IPS-15b (cell line): Measurements from ENCODE around the gene GSG1L.

ENCODE experiments used
- H3K27me3 ChIP-seq: one replicate; pipeline ENCODE4 v1.6.1; 2013; ENCODE audit warnings: low read length; ENCODE audit not compliant: control insufficient read depth, insufficient read depth
- H3K36me3 ChIP-seq: one replicate; pipeline ENCODE4 v1.6.1; 2013; ENCODE audit warnings: low read length; ENCODE audit not compliant: control insufficient read depth, insufficient read depth
- H3K4me1 ChIP-seq: one replicate; pipeline ENCODE4 v1.6.1; 2013; ENCODE audit warnings: mild to moderate bottlenecking, low read length; ENCODE audit not compliant: control insufficient read depth, insufficient read depth
- H3K4me3 ChIP-seq: one replicate; pipeline ENCODE4 v1.5.1; 2013; ENCODE audit warnings: low read depth, low read length
- H3K9ac ChIP-seq: one replicate; pipeline ENCODE4 v1.6.1; 2013; ENCODE audit warnings: low read depth, mild to moderate bottlenecking, low read length
- H3K9me3 ChIP-seq: one replicate; pipeline ENCODE4 v1.6.1; 2013; ENCODE audit warnings: mild to moderate bottlenecking, low read length; ENCODE audit not compliant: control insufficient read depth, insufficient read depth

The GSG1L gene

DNA sequence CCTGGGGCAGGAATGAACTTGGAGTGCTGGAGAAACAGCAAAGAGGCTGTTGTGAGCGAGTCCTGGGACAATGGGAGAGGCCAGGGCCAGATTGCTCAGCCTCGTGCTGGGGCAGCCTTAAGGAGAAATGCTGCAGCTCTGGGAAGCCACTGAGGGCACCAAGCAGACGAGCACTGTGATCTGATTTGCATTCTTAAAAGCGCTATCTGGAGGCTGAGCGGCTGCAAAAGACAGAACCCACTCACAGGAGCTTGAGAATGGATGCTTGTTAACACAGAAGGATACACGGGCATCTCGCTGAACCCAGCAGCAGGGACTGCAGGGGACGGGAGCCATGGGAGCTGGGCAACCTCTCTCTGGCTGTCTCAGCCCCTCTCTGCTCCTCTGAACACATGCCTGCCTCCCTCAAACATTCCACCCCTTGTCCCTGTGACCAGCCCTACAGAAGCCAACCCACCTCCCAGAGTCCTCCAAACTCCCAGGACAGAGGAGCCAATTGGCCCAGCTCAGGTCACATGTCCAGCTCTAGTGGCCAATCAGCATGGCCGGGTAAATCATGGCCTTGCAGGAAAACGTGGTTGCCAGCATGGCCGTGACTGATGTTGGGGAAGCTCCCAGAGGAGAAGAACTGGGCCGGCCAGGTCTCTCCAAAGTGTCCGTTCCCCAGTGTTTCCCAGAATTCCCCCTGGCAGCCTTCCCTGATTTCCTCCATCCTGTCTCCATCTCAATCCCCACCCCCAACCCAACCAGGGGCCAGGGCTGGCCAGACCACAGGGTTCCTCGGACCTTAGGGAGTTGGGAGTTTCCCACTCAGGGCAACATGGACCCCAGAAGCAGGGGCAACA, 60.3 kb downstream of the GSG1L start:
- no peaks in the 10 kb centered on the region for H3K27me3 ChIP-seq

DNA sequence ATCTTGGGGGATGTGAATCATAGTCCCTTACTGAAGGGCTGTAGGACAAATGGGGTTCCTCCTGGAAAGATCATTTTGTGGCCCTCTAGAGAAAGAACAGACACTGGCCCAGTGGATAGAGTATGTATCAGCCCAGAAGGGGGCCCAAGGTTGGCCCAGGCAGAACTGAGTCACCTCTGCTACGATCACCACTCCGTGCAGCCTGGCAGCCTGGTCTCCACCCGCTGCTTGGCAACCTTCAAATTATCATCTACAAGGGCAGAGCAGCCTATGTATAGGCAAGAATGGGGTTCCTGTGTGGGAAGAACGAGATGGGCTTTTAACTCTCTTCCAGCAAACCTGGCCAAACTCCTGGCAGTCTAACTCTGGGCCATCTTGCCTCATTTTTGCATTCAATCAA, 61.9 kb downstream of the GSG1L start:
- Histone ChIP-seq H3K4me1 (no peaks in the 10 kb centered on the region), H3K36me3 (no peaks in the 10 kb centered on the region), H3K4me3 (no peak overlapping the region), H3K9me3 (no peaks in the 10 kb centered on the region), H3K9ac (no peak overlapping the region), H3K27me3 (no peaks in the 10 kb centered on the region)

More for the DNA sequence above, 60.3 kb downstream of the GSG1L start:
- Histone ChIP-seq H3K36me3 (no peaks in the 10 kb centered on the region), H3K4me1 (no peaks in the 10 kb centered on the region), H3K9ac (no peak overlapping the region), H3K4me3 (no peak overlapping the region), H3K9me3 (no peaks in the 10 kb centered on the region)

DNA sequence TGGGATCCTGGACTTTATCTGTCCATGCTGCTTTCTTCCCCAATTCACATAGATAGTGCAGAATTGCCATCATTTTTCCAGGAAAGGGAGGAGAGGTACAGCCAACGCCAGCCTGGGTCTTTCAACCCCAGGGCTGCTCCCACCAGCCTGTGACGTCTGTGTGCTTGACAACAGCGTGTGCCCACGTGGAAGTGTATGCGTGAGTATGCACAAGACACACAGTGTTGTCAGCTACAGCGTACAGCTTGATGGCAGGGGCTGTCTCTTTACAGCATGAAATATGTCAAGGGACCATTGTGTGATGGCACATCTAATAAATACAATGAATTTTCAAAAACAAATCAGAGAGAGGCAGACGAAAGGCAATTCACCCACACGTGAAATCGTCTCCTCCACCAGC, 62.3 kb downstream of the GSG1L start:
- Histone ChIP-seq H3K9me3 (no peaks in the 10 kb centered on the region), H3K36me3 (no peaks in the 10 kb centered on the region), H3K4me3 (no peak overlapping the region), H3K9ac (no peak overlapping the region), H3K27me3 (no peaks in the 10 kb centered on the region), H3K4me1 (no peaks in the 10 kb centered on the region)

- H3K27me3 ChIP-seq = no peaks in the 10 kb centered on the region
These were observed 63.0 kb downstream of the GSG1L start for GRCh38 chr16:28000314-28001169.

DNA sequence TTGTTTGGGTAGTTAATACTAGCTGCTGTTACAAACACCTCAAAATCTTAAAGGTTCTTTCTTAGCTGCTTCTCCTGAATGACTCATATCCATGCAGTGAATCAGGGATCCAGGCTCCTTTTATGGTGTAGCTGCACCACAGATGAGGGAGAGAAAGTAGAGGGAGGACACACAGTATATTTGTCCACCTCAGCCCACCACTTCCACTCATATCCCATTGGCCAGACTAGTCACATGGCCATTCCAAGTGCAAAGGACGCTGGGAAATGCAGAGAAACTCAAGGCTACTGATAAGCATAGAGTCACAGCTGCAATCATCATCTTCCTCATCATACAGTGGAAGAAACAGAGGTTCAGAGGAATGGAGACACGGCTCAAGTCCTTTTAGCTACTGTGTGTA, 63.8 kb downstream of the GSG1L start:
- Histone ChIP-seq H3K9ac (no peak overlapping the region), H3K36me3 (no peaks in the 10 kb centered on the region), H3K4me3 (no peak overlapping the region), H3K9me3 (no peaks in the 10 kb centered on the region), H3K4me1 (no peaks in the 10 kb centered on the region), H3K27me3 (no peaks in the 10 kb centered on the region)

More at GRCh38 chr16:28000314-28001169, 63.0 kb downstream of the GSG1L start:
- no peaks in the 10 kb centered on the region for H3K36me3 ChIP-seq
- H3K9me3 ChIP-seq = no peaks in the 10 kb centered on the region
- H3K4me1 ChIP-seq = no peaks in the 10 kb centered on the region
- H3K9ac ChIP-seq = no peak overlapping the region
- no peak overlapping the region for H3K4me3 ChIP-seq

DNA sequence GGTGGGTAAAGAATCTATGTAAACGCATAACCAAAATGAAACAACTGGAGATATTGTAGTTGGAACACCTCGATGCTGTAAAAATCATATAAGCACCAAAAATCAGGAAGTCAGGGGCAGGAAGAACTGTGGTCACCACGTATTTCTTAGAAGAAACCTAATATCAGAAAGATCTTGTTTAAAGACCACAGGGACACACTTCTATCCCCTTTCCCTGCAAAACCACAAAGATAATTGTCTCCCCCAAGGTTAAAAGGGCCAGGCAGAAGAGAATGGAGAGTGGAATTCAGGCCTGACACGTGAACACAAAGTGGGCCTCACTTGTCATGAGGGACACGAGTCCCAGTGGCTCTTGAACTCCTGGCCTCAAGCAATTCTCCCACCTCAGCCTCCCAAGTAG, 68.1 kb downstream of the GSG1L start:
- no peaks in the 10 kb centered on the region for H3K36me3 ChIP-seq

DNA sequence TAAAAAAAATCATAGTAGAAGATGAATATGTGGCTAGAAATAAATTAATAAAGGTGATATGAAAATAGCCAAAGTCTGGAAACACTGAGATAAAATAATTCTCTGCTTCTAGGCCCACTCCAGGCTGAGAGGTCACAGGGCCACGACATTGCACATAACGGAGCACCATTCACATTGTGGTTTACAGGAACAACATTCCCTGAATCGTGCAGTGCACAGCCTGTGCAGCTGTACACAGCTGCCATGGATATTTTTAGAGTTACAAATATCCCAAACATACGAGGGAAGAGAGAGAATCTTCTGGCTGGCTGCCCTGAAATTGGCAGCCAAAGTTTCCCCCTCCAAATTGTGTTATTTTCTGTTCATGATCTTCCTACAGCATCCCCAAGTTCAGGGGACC, 68.8 kb downstream of the GSG1L start:
- H3K9me3 ChIP-seq = peaks cover 3% of the 10 kb centered on the region
- H3K36me3 ChIP-seq = no peaks in the 10 kb centered on the region
- no peak overlapping the region for H3K4me3 ChIP-seq
- no peaks in the 10 kb centered on the region for H3K27me3 ChIP-seq
- H3K4me1 ChIP-seq = no peaks in the 10 kb centered on the region
- no peak overlapping the region for H3K9ac ChIP-seq

More for the DNA sequence above, 68.1 kb downstream of the GSG1L start:
- Histone ChIP-seq H3K27me3 (no peaks in the 10 kb centered on the region), H3K9me3 (peaks cover 3% of the 10 kb centered on the region), H3K4me3 (no peak overlapping the region), H3K4me1 (no peaks in the 10 kb centered on the region), H3K9ac (no peak overlapping the region)

GRCh38 chr16:27993587-27993986, 69.9 kb downstream of the GSG1L start:
- no peaks in the 10 kb centered on the region for H3K27me3 ChIP-seq
- peaks cover 3% of the 10 kb centered on the region for H3K9me3 ChIP-seq
- no peaks in the 10 kb centered on the region for H3K4me1 ChIP-seq
- H3K9ac ChIP-seq = no peak overlapping the region
- no peaks in the 10 kb centered on the region for H3K36me3 ChIP-seq
- no peak overlapping the region for H3K4me3 ChIP-seq

DNA sequence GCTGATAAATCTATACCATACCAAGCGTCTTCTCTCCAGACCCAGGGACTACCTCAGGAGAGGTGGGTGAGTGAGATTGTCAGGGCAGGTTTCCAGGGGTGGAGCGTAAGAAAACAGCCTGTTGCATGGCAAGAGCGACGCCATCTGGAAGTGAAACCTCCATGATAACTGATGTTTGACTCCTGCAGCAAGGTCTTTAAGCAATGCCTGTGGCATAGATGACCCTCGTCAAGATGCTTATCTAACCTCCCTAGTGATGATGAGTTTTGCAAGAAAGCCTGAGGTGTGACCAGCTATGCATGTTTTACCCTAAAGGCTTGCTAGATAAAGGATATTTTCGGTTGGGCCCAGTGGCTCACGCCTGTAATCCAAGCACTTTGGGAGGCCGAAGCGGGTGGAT, 71.6 kb downstream of the GSG1L start:
- no peaks in the 10 kb centered on the region for H3K27me3 ChIP-seq
- no peak overlapping the region for H3K9ac ChIP-seq
- H3K36me3 ChIP-seq = no peaks in the 10 kb centered on the region
- H3K4me1 ChIP-seq = no peaks in the 10 kb centered on the region
- no peak overlapping the region for H3K4me3 ChIP-seq
- peaks cover 3% of the 10 kb centered on the region for H3K9me3 ChIP-seq

GRCh38 chr16:27985981-27986380, 77.5 kb downstream of the GSG1L start:
- no peak overlapping the region for H3K9ac ChIP-seq
- H3K4me3 ChIP-seq = no peak overlapping the region

GRCh38 chr16:27984121-27984520, 79.4 kb downstream of the GSG1L start:
- Histone ChIP-seq H3K9me3 (no peaks in the 10 kb centered on the region), H3K4me3 (no peak overlapping the region), H3K9ac (no peak overlapping the region), H3K4me1 (no peaks in the 10 kb centered on the region), H3K27me3 (no peaks in the 10 kb centered on the region), H3K36me3 (no peaks in the 10 kb centered on the region)

More at GRCh38 chr16:27985981-27986380, 77.5 kb downstream of the GSG1L start:
- Histone ChIP-seq H3K27me3 (no peaks in the 10 kb centered on the region), H3K4me1 (no peaks in the 10 kb centered on the region), H3K9me3 (no peaks in the 10 kb centered on the region), H3K36me3 (no peaks in the 10 kb centered on the region)

DNA sequence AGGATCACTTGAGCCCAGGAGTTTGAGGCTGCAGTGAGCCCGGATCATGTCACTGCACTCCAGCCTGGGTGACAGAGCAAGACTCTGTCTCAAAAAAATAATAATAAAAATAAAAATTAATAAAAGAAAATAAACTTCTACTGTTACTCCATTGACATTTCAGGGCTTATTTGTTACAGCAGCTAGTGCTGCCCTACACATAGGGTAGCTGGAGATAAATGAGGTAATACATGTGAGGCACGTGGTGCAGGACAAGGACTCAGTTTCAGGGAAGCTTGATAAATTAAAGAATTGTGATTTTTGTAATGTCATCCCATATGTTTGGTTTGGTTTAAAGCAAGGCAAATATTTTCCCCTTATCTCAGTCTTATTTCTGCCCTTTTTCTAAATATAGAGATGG, 80.3 kb downstream of the GSG1L start:
- Histone ChIP-seq H3K36me3 (no peaks in the 10 kb centered on the region), H3K4me1 (no peaks in the 10 kb centered on the region), H3K4me3 (no peak overlapping the region), H3K9me3 (no peaks in the 10 kb centered on the region), H3K27me3 (no peaks in the 10 kb centered on the region), H3K9ac (no peak overlapping the region)
